ENCODE measurements around the gene MYH3.
"Not testable (repeated sequence)": the region's sequence is repeated elsewhere in the genome, so short reads cannot be mapped to it uniquely, and the experiment has no call there.

The MYH3 gene

DNA sequence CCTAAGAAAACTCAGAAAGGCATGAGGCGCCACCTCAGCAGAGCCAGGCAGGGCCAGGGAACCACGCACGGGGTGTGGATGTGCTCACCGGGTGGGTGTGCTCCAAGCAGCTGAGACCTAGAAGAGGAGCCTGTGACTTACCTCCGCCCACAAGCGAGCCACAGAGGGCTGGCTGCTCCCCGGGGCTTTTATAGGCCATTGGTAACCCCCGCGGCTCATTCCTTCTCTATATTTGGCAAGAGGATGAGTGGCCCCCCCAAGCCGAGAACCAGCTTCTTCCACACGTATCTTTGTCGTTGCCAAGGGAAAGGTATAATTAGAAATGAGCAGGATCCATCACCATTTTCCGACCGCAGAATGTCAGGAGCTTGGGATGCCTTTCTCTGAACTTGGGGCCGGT, at the start of gene MYH3:
Gene MYH3 (minus strand): TSS at position 162 of the 400 bp plus-strand sequence. CDS start 2,245 bp downstream, outside the sequence.
- no peak for DNase-seq (ENCODE audit: low read depth)

DNA sequence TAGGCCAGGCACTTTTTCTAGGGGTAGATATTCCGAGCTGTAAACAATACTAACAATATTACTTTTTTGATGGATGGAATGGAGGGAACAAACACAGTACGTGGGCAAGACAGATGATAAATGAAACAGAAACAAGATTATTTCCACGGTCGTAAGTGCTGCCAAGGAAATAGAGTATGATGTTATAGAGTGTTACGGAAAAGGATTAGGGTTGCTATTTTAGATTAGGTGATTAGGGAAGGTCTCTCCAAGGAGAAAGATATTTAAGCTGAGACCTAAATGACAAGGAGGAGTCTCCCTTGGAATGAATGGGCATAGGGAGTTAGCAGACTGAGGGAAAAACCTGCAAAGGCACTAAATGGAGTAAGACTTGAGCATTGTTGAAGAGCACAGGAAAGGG, 48.6 kb upstream of the MYH3 start:
- no peak for DNase-seq (ENCODE audit: low read depth)

- no peak for DNase-seq (ENCODE audit: low read depth)
Measured at GRCh38 chr17:10702574-10702973, 45.5 kb upstream of the MYH3 start.

DNA sequence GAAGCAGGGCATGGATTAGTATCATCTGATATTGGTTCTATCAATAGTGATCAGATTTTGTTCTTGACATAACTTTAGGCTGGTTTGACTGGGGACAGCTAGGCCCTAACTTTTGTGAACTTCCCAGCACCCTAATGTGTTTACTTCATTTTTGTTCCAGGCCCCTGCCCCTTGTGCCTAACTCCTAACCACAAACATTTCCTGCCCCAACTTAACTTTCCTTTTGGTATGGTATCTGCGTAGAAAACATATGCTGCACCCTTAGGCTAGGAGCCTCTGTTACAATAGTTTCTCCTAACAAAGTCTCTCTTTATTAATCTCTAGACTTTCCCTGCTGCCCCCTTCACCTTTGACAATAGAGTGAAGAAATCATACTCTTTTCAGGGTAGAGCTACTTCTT, 42.7 kb upstream of the MYH3 start:
- DNase-seq (ENCODE audit: low read depth): no peak

GRCh38 chr17:10698096-10698818, 41.1 kb upstream of the MYH3 start:
- no peak for DNase-seq (ENCODE audit: low read depth)

DNA sequence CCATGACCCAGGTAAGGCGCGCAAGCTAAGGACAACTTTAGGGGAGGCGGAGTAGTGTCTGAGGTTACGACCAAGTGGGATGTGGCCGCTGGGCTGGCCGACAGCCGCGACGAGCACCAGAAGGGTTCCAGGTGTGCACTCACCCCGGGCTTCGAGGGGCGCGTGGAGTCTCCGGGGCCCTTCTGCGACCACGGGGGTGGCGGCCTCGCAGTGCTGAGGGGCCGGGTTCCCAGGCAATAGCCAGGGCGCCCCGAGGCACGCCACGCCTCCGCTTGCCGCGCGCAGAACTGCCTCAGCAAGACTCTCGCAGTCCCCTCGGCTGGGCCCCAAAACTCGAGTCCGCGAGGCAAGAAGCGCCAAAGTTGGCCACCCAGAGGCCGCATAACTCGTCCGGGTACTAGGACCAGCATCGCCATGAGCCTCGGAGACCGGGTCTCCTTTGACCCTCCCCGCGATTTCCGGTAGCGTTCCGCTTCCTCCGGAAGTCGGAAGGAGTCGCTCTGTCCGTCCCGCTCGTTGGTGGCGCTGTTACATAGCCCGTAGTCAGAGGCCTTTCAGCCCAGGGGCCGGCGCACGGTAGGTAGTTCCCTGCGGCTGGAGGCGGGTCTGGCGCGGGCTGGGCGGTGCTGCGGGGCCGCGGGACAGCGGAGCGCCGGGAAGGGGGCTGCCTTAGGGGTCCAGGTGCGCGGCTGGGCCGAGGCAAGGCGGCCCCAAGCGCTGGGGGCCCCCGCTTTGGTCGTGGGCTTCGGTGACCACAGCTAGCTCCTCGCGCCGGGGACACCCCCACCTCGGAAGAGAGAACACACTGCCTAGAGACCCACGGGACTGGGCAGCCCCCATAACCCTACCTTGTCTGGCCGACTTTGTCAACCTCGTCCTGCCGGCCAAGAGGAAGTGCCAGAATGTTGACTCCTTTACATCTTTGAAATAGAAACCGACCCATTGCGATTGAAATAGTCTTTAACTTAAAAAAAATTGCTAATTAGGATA, 40.3 kb upstream of the MYH3 start, which contains the start of the genes ADPRM and SCO1:
Gene ADPRM (plus strand): TSS at position 503 of the 990 bp plus-strand sequence. CDS start 7,333 bp downstream, outside the sequence.
Gene SCO1 (minus strand): TSS at position 442 of the 990 bp plus-strand sequence. CDS start 26 bp downstream, at position 416.
- peak; percentile 82 for DNase-seq (ENCODE audit: low read depth)

GRCh38 chr17:10695875-10696407, 38.8 kb upstream of the MYH3 start:
- DNase-seq (ENCODE audit: low read depth): not testable (repeated sequence)

DNA sequence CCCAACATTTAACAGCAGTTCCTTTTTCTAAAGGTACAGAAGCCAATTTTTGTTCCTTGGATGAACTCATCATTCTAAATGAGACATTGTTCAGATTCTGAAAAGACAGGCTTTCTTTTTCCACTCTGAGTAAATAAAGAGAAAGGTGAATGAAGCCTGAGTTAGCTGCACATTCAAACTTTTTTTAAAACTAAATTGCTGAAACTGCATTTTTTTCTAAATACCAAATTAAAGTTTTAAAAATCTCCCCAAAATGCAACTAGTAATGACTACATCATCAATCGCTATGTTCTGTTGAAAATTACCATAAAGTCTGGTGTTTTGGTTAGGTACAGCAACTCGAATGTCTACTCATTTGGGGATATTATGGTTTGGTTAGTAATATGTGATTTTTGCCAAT, 30.4 kb upstream of the MYH3 start:
- no peak for DNase-seq (ENCODE audit: low read depth)

GRCh38 chr17:10683853-10684252, 26.7 kb upstream of the MYH3 start:
- no peak for DNase-seq (ENCODE audit: low read depth)

DNA sequence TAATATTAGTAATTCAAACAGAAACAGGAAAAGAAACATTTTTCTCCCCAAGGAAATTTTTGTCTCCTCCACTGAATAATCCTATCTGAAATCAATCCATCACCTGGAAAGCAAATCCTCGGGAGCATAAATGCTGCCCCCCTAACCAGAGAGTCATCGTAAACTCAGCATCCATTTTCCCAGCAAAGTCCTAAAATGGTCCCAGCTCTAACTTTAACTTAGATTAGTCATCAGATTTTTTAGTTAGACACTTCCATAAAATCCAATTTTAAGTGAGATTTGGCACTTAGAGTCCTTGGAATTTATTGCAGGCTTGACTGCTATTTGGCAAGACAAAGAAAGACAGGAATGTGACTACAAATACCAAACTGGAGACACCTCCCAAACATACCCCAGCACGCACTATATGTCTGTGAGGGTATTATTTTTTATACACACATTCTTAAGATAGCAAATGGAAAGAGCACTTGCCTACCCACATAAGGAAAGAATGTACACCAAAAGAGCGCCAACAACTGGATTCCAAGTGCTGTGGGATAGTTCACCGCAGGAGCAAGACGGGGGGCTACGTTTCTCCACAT, 24.8 kb upstream of the MYH3 start:
- no peak for DNase-seq (ENCODE audit: low read depth)

- no peak for DNase-seq (ENCODE audit: low read depth)
Measured at GRCh38 chr17:10674704-10675103, 17.6 kb upstream of the MYH3 start.

DNA sequence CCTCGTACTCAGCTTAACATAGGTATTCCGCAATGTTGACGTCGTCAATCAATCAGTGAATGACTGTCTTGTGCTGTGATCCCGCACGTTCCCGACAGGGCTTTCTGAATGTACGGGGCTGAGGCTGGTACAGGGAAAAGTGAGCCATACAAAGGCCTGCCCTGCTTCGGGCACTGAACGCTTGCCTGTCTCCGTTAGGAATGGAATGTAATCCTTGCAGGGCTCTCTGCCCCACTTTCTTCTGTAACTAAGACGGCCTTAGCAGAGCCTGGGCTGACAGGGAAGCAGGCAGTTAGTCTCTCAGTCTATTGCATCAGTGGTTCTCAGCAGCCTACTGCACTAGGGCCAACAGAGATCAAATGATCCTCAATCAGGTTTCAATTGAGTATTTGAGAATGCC, 16.2 kb upstream of the MYH3 start:
- DNase-seq (ENCODE audit: low read depth): no peak

DNA sequence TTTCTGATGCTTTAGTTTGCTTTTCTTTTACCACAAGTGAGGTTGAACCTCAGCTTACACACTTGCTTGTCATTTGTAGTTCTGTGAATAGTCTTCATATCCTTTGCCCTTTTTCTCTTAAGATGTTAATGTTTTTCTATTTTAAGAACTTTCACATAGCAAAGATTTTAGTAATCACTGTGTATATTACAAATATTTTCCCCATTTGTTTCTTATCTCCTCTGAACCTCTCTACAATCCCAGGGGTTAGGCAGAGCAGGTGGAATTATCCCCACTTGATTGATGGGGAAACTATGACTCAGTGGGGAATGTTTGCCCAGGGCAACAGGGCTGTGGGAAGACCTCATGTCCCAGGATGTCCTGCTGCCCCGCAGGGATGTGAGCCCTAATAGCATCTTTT, 11.7 kb upstream of the MYH3 start:
- no peak for DNase-seq (ENCODE audit: low read depth)

DNA sequence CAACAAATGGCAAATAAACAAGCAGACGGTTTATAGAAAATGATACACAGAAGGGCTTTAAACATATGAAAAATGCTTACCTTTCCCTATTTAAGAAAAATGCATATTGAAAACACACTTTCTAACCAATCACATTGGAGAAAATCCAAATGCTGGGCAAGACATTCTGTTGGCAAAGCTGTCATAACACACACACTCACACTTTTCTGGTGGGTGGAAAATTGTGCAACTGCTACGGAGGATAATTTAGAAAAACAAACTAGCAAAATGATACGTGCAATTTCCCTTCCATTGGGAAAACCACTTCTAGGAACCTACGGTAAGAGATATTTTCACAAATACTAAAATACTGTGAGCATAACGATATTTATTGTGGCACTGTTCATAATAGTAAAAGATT, 9.8 kb upstream of the MYH3 start:
- no peak for DNase-seq (ENCODE audit: low read depth)

DNA sequence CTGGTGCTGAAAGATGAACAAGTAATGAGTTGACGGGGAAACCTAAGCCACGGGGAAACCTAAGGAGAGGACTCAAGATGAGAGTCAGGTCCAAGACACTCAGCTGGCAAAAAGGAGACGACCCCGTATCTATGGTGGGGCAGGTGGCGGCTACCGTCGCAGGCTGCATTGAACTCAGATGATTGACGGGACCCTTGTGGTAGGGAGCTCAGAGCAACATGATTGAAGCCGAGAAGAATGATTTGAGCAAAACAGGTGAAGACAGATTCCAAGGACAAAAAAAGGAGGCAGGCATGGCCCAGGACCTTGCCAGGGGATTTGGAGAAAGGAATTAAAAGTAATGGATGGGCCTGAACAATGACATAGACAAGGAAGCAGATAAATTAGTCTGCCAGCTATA, 7.5 kb upstream of the MYH3 start:
- DNase-seq (ENCODE audit: low read depth): no peak

DNA sequence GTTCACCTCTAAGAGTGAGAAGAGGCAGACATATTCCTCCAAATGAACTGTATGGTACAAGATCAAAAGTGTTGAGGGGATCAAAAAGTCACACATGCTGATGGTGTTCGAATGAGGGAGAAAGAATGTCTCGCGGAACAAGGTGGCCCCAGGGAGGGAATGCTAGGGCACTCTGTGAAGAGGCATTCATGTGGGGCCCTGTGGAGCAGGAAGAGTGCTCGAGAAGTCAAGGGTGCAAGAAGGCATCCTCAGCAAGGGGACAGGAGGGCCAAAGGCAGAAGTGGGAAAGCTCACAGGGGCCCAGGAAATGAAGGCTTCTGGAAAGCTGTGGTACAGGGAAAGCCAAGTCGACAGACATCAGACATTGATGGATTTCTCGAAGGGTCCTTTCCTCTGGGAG, 6.1 kb upstream of the MYH3 start:
- DNase-seq (ENCODE audit: low read depth): no peak

DNA sequence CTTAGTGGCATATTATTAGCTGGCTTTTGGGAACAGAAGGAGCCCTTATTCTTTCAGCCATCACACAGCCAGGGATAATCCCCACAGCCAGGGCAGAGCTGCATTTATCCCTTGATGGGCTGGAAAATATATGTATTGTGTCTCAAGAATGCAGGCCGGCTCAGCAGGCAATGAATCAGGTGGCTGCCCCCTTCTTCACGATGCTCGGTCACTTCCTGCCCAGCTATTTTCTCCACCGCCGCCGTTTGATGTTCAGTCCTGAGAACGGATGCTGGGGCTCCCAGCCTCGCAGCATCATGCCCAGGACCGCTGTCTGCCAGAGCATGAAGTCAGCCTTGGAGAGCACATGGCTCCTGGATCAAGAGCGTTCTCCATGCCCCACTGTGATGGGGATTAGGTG, 4.3 kb upstream of the MYH3 start:
- no peak for DNase-seq (ENCODE audit: low read depth)

DNA sequence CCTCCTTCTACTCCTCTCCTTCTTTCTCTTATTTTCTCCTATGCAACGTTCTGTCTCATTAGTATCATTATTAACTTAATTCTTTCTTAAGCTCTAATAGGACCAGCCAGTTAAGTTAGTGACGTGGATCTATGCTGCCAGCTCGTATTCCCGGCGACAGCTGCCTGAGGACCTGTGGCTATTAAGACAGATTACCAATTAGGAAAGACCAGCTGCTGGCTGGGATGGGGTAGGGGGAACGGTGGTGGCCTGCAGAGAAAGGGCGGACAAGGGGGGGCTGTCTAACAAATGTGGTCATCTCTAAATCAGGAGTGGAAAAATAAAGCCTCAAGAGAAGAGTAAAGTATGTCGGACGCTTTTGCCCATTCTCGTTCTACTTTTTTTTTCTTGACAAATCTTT, 770 bp upstream of the MYH3 start:
- DNase-seq (ENCODE audit: low read depth): no peak

DNA sequence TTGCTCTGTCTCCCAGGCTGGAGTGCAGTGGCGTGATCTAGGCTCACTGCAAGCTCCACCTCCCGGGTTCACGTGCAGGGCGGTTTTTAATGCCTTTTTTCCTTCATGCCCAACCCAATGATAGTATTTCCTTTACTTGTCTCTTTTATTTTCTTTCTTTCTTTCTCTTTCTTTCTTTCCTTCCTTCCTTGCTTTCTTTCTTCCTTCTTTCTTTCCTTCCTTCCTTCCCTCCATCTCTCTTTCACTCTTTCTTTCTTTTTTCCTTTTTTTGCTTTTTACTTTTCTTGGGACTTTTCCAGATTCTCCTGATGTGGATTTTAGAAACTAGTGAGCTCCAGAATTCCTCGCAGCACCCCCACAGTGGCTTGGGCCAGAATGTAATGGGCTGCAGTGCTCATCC, 3.1 kb downstream of the MYH3 start:
- no peak for DNase-seq (ENCODE audit: low read depth)

- DNase-seq (ENCODE audit: low read depth): no peak
Measured at GRCh38 chr17:10652984-10653659, 4.0 kb downstream of the MYH3 start.

DNA sequence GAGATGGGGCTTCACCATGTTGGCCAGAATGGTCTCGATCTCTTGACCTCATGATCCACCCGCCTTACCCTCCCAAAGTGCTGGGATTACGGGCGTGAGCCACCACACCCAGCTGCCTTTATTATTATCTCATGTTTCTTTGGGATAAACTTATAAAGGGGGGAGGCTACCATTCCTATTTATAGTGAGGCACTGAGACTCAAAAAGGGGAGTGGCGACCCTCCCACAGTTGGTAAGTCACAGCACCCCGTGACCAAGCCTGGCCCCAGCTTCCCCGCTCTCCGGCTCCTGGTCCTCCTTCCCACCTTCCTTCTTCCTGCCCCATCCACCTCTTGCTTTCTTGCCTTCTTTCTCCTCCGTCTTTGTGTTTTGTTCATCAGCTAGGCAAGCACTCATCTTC, 5.2 kb downstream of the MYH3 start:
- DNase-seq (ENCODE audit: low read depth): no peak

DNA sequence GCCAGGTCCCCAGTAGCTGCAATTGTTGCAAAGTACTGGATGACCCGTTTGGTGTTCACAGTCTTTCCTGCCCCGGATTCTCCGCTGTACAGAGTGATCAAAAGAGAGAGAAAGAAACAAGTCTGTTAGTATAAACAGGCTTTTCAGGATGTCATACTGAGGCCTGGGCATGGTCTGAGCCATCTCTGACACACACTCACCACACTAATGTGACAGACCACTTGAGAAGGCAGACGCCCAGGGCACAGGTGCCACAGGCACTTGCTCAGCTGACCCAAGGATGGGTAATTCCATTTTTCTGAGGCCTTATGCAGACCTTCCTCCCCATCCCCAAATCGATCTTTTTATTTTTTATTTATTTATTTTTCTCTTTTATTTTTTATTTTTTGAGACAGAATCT, 7.5 kb downstream of the MYH3 start:
- DNase-seq (ENCODE audit: low read depth): no peak

Data from activated T-cell treated with anti-CD3 and anti-CD28 coated beads for 1 hour (primary cell).